ENCODE results near the gene KRT86.

- TF ChIP-seq EZH2 (IDR thresholded peaks at IDR 0.05; ENCODE audit: insufficient read depth, poor library complexity, severe bottlenecking) (no peak), EZH2phosphoT487 (IDR thresholded peaks at IDR 0.05; ENCODE audit: insufficient read depth, low read depth) (no peak)
Measured at GRCh38 chr12:52347016-52347415, 72.6 kb downstream of the KRT86 start.
